Measurements from ENCODE around the gene SAP25. TPM values are rescaled to one million over a fixed set of nuclear protein-coding genes. Genes with fewer than 3 reads are reported as not detected.

The SAP25 gene
- total and polyA plus RNA-seq, 2 donors (not counting 1 experiment from before 2014, with no cell fraction given), result 51.7 to 71.9 TPM

GRCh38 chr7:100614308-100614861, 40.7 kb upstream of the SAP25 start:
- CTCF ChIA-PET, result interaction anchor here (0.6 to 3.2 kb wide), 5 partner anchors 20 to 415 kb away, joined by 3 to 26 read pairs (median 7); partner anchors contain the start of gene GIGYF1
- no CpG with 5 or more reads among the region's 6 CpGs for WGBS (ENCODE audit: insufficient coverage)

More at GRCh38 chr7:100614308-100614861, 40.7 kb upstream of the SAP25 start:
- POLR2A ChIA-PET, result interaction anchor here (0.6 to 2.6 kb wide), 4 partner anchors 12 to 490 kb away, joined by 3 to 26 read pairs (median 4); partner anchors contain the start of genes FBXO24 and LRCH4
- Histone ChIP-seq H3K36me3 (replicated peaks in 1 of 2; ENCODE audit: control extremely low read depth in 1 of 2, control insufficient read depth in 1 of 2, extremely low read depth in 1 of 2, insufficient read depth in 2 of 2, low read length in 1 of 2) (peaks cover 0 to 3% of the 10 kb centered on the region in 2 experiments), H3K27ac (ENCODE audit: low read length in 2 of 2) (no peak overlapping the region), H3K9ac (ENCODE audit: low read length) (no peak overlapping the region), H2AFZ (ENCODE audit: insufficient read depth, low read depth, low read length, poor library complexity, severe bottlenecking) (no peak overlapping the region), H4K20me1 (ENCODE audit: control insufficient read depth, insufficient read depth, low read length, poor library complexity, severe bottlenecking) (no peaks in the 10 kb centered on the region), H3K4me2 (replicated peaks; ENCODE audit: low read depth, low read length, poor library complexity, severe bottlenecking) (no peak overlapping the region), H3K4me1 (ENCODE audit: control insufficient read depth in 2 of 2, insufficient read depth in 2 of 2, low read length in 2 of 2) (peaks cover 13 to 19% of the 10 kb centered on the region in 2 donors), H3K9me3 (ENCODE audit: control extremely low read depth in 1 of 3, control insufficient read depth in 2 of 3, insufficient read depth in 1 of 3, low read length in 2 of 3) (no peaks in the 10 kb centered on the region), H3K27me3 (replicated peaks in 1 of 4; ENCODE audit: control extremely low read depth in 1 of 4, control insufficient read depth in 3 of 4, insufficient read depth in 4 of 4, low read length in 3 of 4) (no peaks in the 10 kb centered on the region), H3K4me3 (ENCODE audit: control extremely low read depth in 1 of 5, extremely low read depth in 1 of 5, insufficient read depth in 1 of 5, low read depth in 2 of 5, low read length in 4 of 5) (no peak overlapping the region), H3K79me2 (ENCODE audit: control insufficient read depth, insufficient read depth, low read length) (no peaks in the 10 kb centered on the region)
- Mint-ChIP-seq H3K27me3 (no peaks in the 10 kb centered on the region), H3K4me3 (no peak overlapping the region), H3K9me3 (ENCODE audit: insufficient read depth) (no peaks in the 10 kb centered on the region), H3K4me1 (peaks cover 18% of the 10 kb centered on the region), H3K27ac (no peak overlapping the region)
- ATAC-seq (ENCODE audit: low read depth) (no peak), DNase-seq (no peak)
- intact Hi-C loops (cut with micrococcal nuclease), result loop anchor here (10.0 kb wide), 1 partner anchor 530 kb away; the partner anchor contains the start of genes COPS6 and ZNF3
- TF ChIP-seq CTCF (IDR thresholded peaks at IDR 0.05) (no peak), EZH2 (IDR thresholded peaks at IDR 0.05; ENCODE audit: borderline replicate concordance, insufficient read depth, low read depth, low read length, poor library complexity, severe bottlenecking) (no peak)
